GM12865 (cell line): ENCODE results near the gene SPRN.

ENCODE experiments used
- DNase-seq: peaks from one replicate; pipeline ENCODE4 v3.0.0; 2010; ENCODE audit warnings: low read depth
- H3K4me3 ChIP-seq: 2 replicates; pipeline ENCODE4 v1.5.1; 2011; ENCODE audit warnings: mild to moderate bottlenecking, low read depth, low read length, control low read depth
- CTCF ChIP-seq: IDR thresholded peaks from 2 replicates; pipeline ENCODE4 v1.5.1; 2011; ENCODE audit warnings: low read length, control low read depth, low read depth, inconsistent platforms; ENCODE audit not compliant: insufficient read depth; ENCODE audit errors: missing control alignments

SPRN gene

GRCh38 chr10:133446979-133447378 is 22.6 kb upstream of the SPRN start:
- no peak overlapping the region for H3K4me3 ChIP-seq
- no peak for TF ChIP-seq CTCF
- DNase-seq, result no peak

GRCh38 chr10:133445751-133446708 is 21.6 kb upstream of the SPRN start:
- no peak for DNase-seq
- TF ChIP-seq CTCF, result no peak

GRCh38 chr10:133445268-133445732 is 20.9 kb upstream of the SPRN start:
- no peak overlapping the region for H3K4me3 ChIP-seq
- no peak for DNase-seq
- no peak for TF ChIP-seq CTCF

More at GRCh38 chr10:133445751-133446708, 21.6 kb upstream of the SPRN start:
- H3K4me3 ChIP-seq, result no peak overlapping the region

GRCh38 chr10:133444342-133445267 is 20.2 kb upstream of the SPRN start:
- no peak for TF ChIP-seq CTCF
- DNase-seq, result no peak
- H3K4me3 ChIP-seq, result no peak overlapping the region

GRCh38 chr10:133442967-133443924 is 18.8 kb upstream of the SPRN start:
- H3K4me3 ChIP-seq, result no peak overlapping the region
- TF ChIP-seq CTCF, result no peak
- no peak for DNase-seq
